ENCODE measurements around the gene OR8J1.

Gene OR8J1

GRCh38 chr11:56404393-56404792, 50.3 kb downstream of the OR8J1 start:
- H2BK12ac ChIP-seq (ENCODE audit: low read length), result no peak overlapping the region
- no peak overlapping the region for H3K9ac ChIP-seq (ENCODE audit: low read length)
- no peak overlapping the region for H4K12ac ChIP-seq (ENCODE audit: low read depth, low read length)
- H3K14ac ChIP-seq (ENCODE audit: low read length), result no peak overlapping the region
- no peaks in the 10 kb centered on the region for H3K9me3 ChIP-seq (ENCODE audit: insufficient read depth, low read depth, low read length)
- no peaks in the 10 kb centered on the region for H3K79me2 ChIP-seq (ENCODE audit: control insufficient read depth, insufficient read depth, low read length, poor library complexity)
- H3K4ac ChIP-seq (ENCODE audit: low read depth, low read length), result no peak overlapping the region
- no peak overlapping the region for H2AK5ac ChIP-seq (ENCODE audit: low read length)
- no peak overlapping the region for H2BK120ac ChIP-seq (ENCODE audit: insufficient read depth, low read length, poor library complexity)
- H3K4me1 ChIP-seq (ENCODE audit: control insufficient read depth in 1 of 2, insufficient read depth in 2 of 2, low read length in 2 of 2), result no peaks in the 10 kb centered on the region
- H3K36me3 ChIP-seq (ENCODE audit: control insufficient read depth in 1 of 2, insufficient read depth in 2 of 2, low read length in 2 of 2), result no peaks in the 10 kb centered on the region
- no peak overlapping the region for H3K4me3 ChIP-seq (ENCODE audit: low read depth, low read length)
- H4K8ac ChIP-seq (ENCODE audit: low read depth, low read length), result no peak overlapping the region
- no peak overlapping the region for H4K91ac ChIP-seq (ENCODE audit: low read depth, low read length)
- no peaks in the 10 kb centered on the region for H3K79me1 ChIP-seq (ENCODE audit: low read length)
- H2AFZ ChIP-seq (ENCODE audit: insufficient read depth, low read length, poor library complexity), result no peak overlapping the region
- no peaks in the 10 kb centered on the region for H3K27me3 ChIP-seq (ENCODE audit: insufficient read depth, low read length)
- no peak overlapping the region for H3K23ac ChIP-seq (ENCODE audit: low read length)
- no peak overlapping the region for H3K27ac ChIP-seq (ENCODE audit: low read depth, low read length)
- H2BK5ac ChIP-seq (ENCODE audit: low read depth, low read length, poor library complexity), result no peak overlapping the region
- no peak overlapping the region for H3K4me2 ChIP-seq (ENCODE audit: low read length)
- WGBS (ENCODE audit: extremely low coverage, insufficient coverage, insufficient read length), result no CpG with 5 or more reads among the region's 2 CpGs
- no peak for DNase-seq
- H3K18ac ChIP-seq (ENCODE audit: low read length), result no peak overlapping the region

- Histone ChIP-seq H2BK120ac (ENCODE audit: insufficient read depth, low read length, poor library complexity) (no peak overlapping the region), H2AK5ac (ENCODE audit: low read length) (no peak overlapping the region), H3K23ac (ENCODE audit: low read length) (no peak overlapping the region), H3K4ac (ENCODE audit: low read depth, low read length) (no peak overlapping the region), H4K91ac (ENCODE audit: low read depth, low read length) (no peak overlapping the region), H4K12ac (ENCODE audit: low read depth, low read length) (no peak overlapping the region), H3K9me3 (ENCODE audit: insufficient read depth, low read depth, low read length) (peaks cover 1% of the 10 kb centered on the region), H3K79me2 (ENCODE audit: control insufficient read depth, insufficient read depth, low read length, poor library complexity) (no peaks in the 10 kb centered on the region), H3K18ac (ENCODE audit: low read length) (no peak overlapping the region), H3K27me3 (ENCODE audit: insufficient read depth, low read length) (no peaks in the 10 kb centered on the region), H3K14ac (ENCODE audit: low read length) (no peak overlapping the region), H2AFZ (ENCODE audit: insufficient read depth, low read length, poor library complexity) (no peak overlapping the region), H3K36me3 (ENCODE audit: control insufficient read depth in 1 of 2, insufficient read depth in 2 of 2, low read length in 2 of 2) (no peaks in the 10 kb centered on the region), H3K9ac (ENCODE audit: low read length) (no peak overlapping the region), H4K8ac (ENCODE audit: low read depth, low read length) (no peak overlapping the region), H3K4me3 (ENCODE audit: low read depth, low read length) (no peak overlapping the region), H2BK12ac (ENCODE audit: low read length) (no peak overlapping the region), H3K79me1 (ENCODE audit: low read length) (no peaks in the 10 kb centered on the region), H2BK5ac (ENCODE audit: low read depth, low read length, poor library complexity) (no peak overlapping the region), H3K4me1 (ENCODE audit: control insufficient read depth in 1 of 2, insufficient read depth in 2 of 2, low read length in 2 of 2) (no peaks in the 10 kb centered on the region), H3K27ac (ENCODE audit: low read depth, low read length) (no peak overlapping the region), H3K4me2 (ENCODE audit: low read length) (no peak overlapping the region)
- DNase-seq, result no peak
Measured at GRCh38 chr11:56410801-56411200, 56.7 kb downstream of the OR8J1 start.

Data from trophoblast cell (in vitro differentiated cells and primary cell).